IMR-90 (cell line): ENCODE results near the gene OAS3. TPM values are rescaled to one million over a fixed set of nuclear protein-coding genes. Genes with fewer than 3 reads are reported as not detected.

Experiments used
- ATAC-seq: fragments of 200-7000 bp; cut with Tn5 transposase; 2 replicates; pipeline ENCODE4 v1.9.1; 2020; ENCODE audit warnings: low read depth, mild to moderate bottlenecking, moderate library complexity
- BruUV-seq: library from RNA; stranded (reverse); fragments of 400-500 nt; replicated peaks from 2 replicates; lab custom pipeline; 2021; lab: Mats Ljungman, UMichigan
- CTCF ChIA-PET: fragments of 300-600 bp; formaldehyde crosslinking; extraction: SDS; loops from one replicate; lab custom pipeline; 2021; ENCODE audit warnings: antibody characterized with exemption; lab: Yijun Ruan, JAX
- POLR2A ChIA-PET: fragments of 300-600 bp; sonication (Branson Sonifier 250); formaldehyde crosslinking; loops from one replicate; lab custom pipeline; 2022; ENCODE audit warnings: antibody characterized with exemption; ENCODE audit not compliant: unreplicated experiment; lab: Charles Lee
- DNase-seq: peaks from one replicate; pipeline ENCODE4 v3.0.0; 2013
- H2AFZ ChIP-seq: replicated peaks from 2 replicates; pipeline ENCODE3; 2013; ENCODE audit warnings: low read length, mild to moderate bottlenecking; ENCODE audit not compliant: poor library complexity
- H2AK5ac ChIP-seq: 2 replicates; pipeline ENCODE4 v1.6.1; 2013; ENCODE audit warnings: low read depth, low read length, inconsistent platforms
- H2AK9ac ChIP-seq: replicated peaks from 2 replicates; pipeline ENCODE3; 2013; ENCODE audit warnings: mild to moderate bottlenecking, low read depth, low read length, moderate library complexity; ENCODE audit not compliant: poor library complexity
- H2BK120ac ChIP-seq: 2 replicates; pipeline ENCODE4 v1.6.1; 2013; ENCODE audit warnings: low read depth, low read length, inconsistent platforms
- H2BK15ac ChIP-seq: 3 replicates; pipeline ENCODE4 v1.6.1; 2013; ENCODE audit warnings: low read depth, low read length, inconsistent platforms
- H2BK20ac ChIP-seq: 2 replicates; pipeline ENCODE4 v1.6.1; 2013; ENCODE audit warnings: low read depth, mild to moderate bottlenecking, inconsistent platforms, low read length, moderate library complexity
- H2BK5ac ChIP-seq: 2 replicates; pipeline ENCODE4 v1.6.1; 2013; ENCODE audit warnings: mild to moderate bottlenecking, low read depth, low read length, inconsistent platforms; ENCODE audit not compliant: poor library complexity, severe bottlenecking
- H3K14ac ChIP-seq: replicated peaks from 2 replicates; pipeline ENCODE4 v1.6.1; 2013; ENCODE audit warnings: low read depth, low read length, inconsistent platforms
- H3K18ac ChIP-seq: 2 replicates; pipeline ENCODE4 v1.6.1; 2013; ENCODE audit warnings: low read depth, low read length, control low read depth
- H3K23ac ChIP-seq: 2 replicates; pipeline ENCODE4 v1.6.1; 2013; ENCODE audit warnings: low read depth, low read length, inconsistent platforms
- H3K27ac ChIP-seq: 2 replicates; pipeline ENCODE4 v1.5.1; 2013; ENCODE audit warnings: mild to moderate bottlenecking, control low read depth, low read length; ENCODE audit not compliant: insufficient read depth
- H3K27me3 ChIP-seq: 2 replicates; pipeline ENCODE4 v1.6.1; 2013; ENCODE audit warnings: low read length; ENCODE audit not compliant: control insufficient read depth, insufficient read depth
- H3K36me3 ChIP-seq: 2 replicates; pipeline ENCODE4 v1.6.1; 2013; ENCODE audit warnings: low read length, mixed read lengths; ENCODE audit not compliant: control insufficient read depth, insufficient read depth
- H3K4ac ChIP-seq: 2 replicates; pipeline ENCODE4 v1.6.1; 2013; ENCODE audit warnings: low read depth, low read length, inconsistent platforms
- H3K4me1 ChIP-seq: 2 replicates; pipeline ENCODE4 v1.6.1; 2013; ENCODE audit warnings: low read length, mixed read lengths; ENCODE audit not compliant: control insufficient read depth, insufficient read depth
- H3K4me2 ChIP-seq: 2 replicates; pipeline ENCODE4 v1.6.1; 2013; ENCODE audit warnings: low read depth, mild to moderate bottlenecking, control low read depth, low read length, moderate library complexity
- H3K4me3 ChIP-seq: 2 replicates; pipeline ENCODE4 v1.5.1; 2013; ENCODE audit warnings: low read depth, mild to moderate bottlenecking, control low read depth, low read length, moderate library complexity; ENCODE audit not compliant: insufficient read depth
- H3K56ac ChIP-seq: 2 replicates; pipeline ENCODE4 v1.6.1; 2013; ENCODE audit warnings: low read length, inconsistent platforms; ENCODE audit not compliant: insufficient read depth; ENCODE audit errors: extremely low read depth
- H3K79me1 ChIP-seq, 2 experiments: 2 replicates each; pipeline ENCODE4 v1.6.1; 2013; ENCODE audit warnings: low read length in 2 of 2, inconsistent platforms in 1 of 2, low read depth in 1 of 2
- H3K9ac ChIP-seq: 2 replicates; pipeline ENCODE4 v1.6.1; 2013; ENCODE audit warnings: low read depth, low read length, control low read depth
- H3K9me1 ChIP-seq: 2 replicates; pipeline ENCODE4 v1.6.1; 2013; ENCODE audit warnings: low read length, inconsistent platforms; ENCODE audit not compliant: insufficient read depth
- H3K9me3 ChIP-seq: 2 replicates; pipeline ENCODE4 v1.6.1; 2013; ENCODE audit warnings: low read length; ENCODE audit not compliant: control insufficient read depth, insufficient read depth
- H4K20me1 ChIP-seq: 2 replicates; pipeline ENCODE4 v1.6.1; 2013; ENCODE audit warnings: low read length, inconsistent platforms; ENCODE audit not compliant: insufficient read depth
- H4K5ac ChIP-seq: 2 replicates; pipeline ENCODE4 v1.6.1; 2013; ENCODE audit warnings: mild to moderate bottlenecking, low read depth, low read length, control low read depth
- H4K8ac ChIP-seq, 2 experiments: 2 replicates each; pipeline ENCODE4 v1.6.1; 2013; ENCODE audit warnings: low read depth in 2 of 2, low read length in 2 of 2, control low read depth in 1 of 2, inconsistent platforms in 1 of 2
- H4K91ac ChIP-seq: 2 replicates; pipeline ENCODE4 v1.6.1; 2013; ENCODE audit warnings: low read depth, low read length, inconsistent platforms; ENCODE audit not compliant: insufficient read depth
- CEBPB ChIP-seq: IDR thresholded peaks from 2 replicates; pipeline ENCODE4 v1.6.1; 2012; ENCODE audit warnings: low read depth, low read length, improper control_type of control experiment
- CHD1 ChIP-seq: IDR thresholded peaks from 2 replicates; pipeline ENCODE4 v1.6.1; 2012; ENCODE audit warnings: low read depth, low read length, improper control_type of control experiment
- FOS ChIP-seq: fragments of 150-350 bp; IDR thresholded peaks from 2 replicates; pipeline ENCODE4 v1.6.1; 2016; ENCODE audit warnings: low read depth, low read length
- MAFK ChIP-seq: IDR thresholded peaks from 2 replicates; pipeline ENCODE4 v1.6.1; 2012; ENCODE audit warnings: low read depth, low read length, improper control_type of control experiment
- NFE2L2 ChIP-seq: fragments of 150-350 bp; IDR thresholded peaks from 2 replicates; pipeline ENCODE4 v1.6.1; 2016; ENCODE audit warnings: low read depth, mild to moderate bottlenecking, low read length
- RAD21 ChIP-seq: IDR thresholded peaks from 2 replicates; pipeline ENCODE4 v1.6.1; 2012; ENCODE audit warnings: low read length, improper control_type of control experiment
- RCOR1 ChIP-seq: IDR thresholded peaks from 2 replicates; pipeline ENCODE4 v1.6.1; 2012; ENCODE audit warnings: mild to moderate bottlenecking, low read length, improper control_type of control experiment; ENCODE audit not compliant: insufficient replicate concordance
- WGBS, 2 experiments: methylation state at CpG; one replicate each; pipeline versions ENCODE4 v1.1.5 to v1.1.7; 2013; ENCODE audit warnings: missing lambda C conversion rate in 2 of 2; ENCODE audit not compliant: insufficient read length in 1 of 2; ENCODE audit errors: extremely low coverage in 2 of 2; 5-methylcytosine and 5-hydroxymethylcytosine counted together
- dilution Hi-C: fragments of 300-500 bp; cut with HindIII; formaldehyde crosslinking; loops from one replicate; pipeline ENCODE4 v1.14.3; 2018; ENCODE audit warnings: low sequenced_read_pairs; ENCODE audit not compliant: unreplicated experiment
- in situ Hi-C: fragments of 300-500 bp; cut with MboI; formaldehyde crosslinking; loops from 3 replicates; pipeline ENCODE4 v1.14.3; 2019; ENCODE audit warnings: low sequenced_read_pairs, inconsistent platforms, mixed read lengths
- intact Hi-C: fragments of 100-400 bp; cut with micrococcal nuclease; formaldehyde crosslinking; loops from 2 replicates; pipeline ENCODE4 v1.10.0; 2022
- polyA plus RNA-seq, 3 experiments: library from polyadenylated mRNA; depleted of rRNA; stranded (reverse); fragments of >200 nt; gene quantifications; 2 replicates each; pipeline ENCODE4 v1.2.3, GENCODE V29; 2012; ENCODE audit warnings: low replicate concordance in 1 of 3
- total RNA-seq: library from RNA; depleted of rRNA; stranded (reverse); fragments of >200 nt; gene quantifications from 2 replicates; pipeline ENCODE4 v1.2.3, GENCODE V29; 2012
- TF ChIP-seq, protein P1 (sequence below): fragments of 150-350 bp; IDR thresholded peaks from 2 replicates; pipeline ENCODE4 v1.6.1; 2016; ENCODE audit warnings: low read depth, mild to moderate bottlenecking, low read length, moderate library complexity, borderline replicate concordance

The OAS3 gene
- total and polyA plus RNA-seq, 2 of the 4 experiments (the other 2 are of a cell fraction) = 4.1 to 7.8 TPM

DNA sequence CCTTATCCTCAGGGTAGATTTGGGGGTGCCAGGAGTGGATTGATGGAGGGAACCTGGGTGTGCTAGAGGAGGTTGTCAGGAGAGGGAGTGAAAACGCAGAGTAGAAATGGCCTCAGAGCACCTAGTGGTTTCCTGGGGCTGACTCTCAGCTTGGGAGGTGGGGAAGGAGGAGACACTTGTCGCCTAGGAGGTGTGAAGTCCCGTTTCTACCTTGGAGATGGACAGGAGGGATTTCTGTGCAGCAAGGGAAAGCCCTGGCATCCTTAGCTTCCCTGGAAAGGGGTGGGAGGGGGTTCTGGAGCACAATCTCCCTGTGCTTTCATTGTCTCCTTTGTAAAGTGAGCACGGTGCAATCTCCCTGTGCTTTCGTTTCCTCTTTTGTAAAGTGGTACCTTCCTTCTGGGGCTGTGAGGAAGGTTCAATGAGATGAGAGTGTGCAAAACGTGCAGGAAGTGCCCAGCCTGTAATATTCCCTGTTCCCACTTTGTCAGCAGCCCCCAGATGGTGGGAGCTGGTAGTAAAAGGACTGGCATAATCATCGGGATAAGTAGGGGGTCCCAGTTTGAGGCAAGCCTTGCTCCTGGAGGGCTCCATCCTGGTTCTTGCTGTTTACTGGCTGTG lies 1.6 kb downstream of the OAS3 start:
- TF ChIP-seq CHD1 = no peak
- TF ChIP-seq, protein P1, sequence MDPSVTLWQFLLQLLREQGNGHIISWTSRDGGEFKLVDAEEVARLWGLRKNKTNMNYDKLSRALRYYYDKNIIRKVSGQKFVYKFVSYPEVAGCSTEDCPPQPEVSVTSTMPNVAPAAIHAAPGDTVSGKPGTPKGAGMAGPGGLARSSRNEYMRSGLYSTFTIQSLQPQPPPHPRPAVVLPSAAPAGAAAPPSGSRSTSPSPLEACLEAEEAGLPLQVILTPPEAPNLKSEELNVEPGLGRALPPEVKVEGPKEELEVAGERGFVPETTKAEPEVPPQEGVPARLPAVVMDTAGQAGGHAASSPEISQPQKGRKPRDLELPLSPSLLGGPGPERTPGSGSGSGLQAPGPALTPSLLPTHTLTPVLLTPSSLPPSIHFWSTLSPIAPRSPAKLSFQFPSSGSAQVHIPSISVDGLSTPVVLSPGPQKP = no peak
- no peak for TF ChIP-seq NFE2L2
- TF ChIP-seq RCOR1 = no peak
- no peak for TF ChIP-seq FOS
- TF ChIP-seq MAFK = no peak
- TF ChIP-seq CEBPB = no peak
- TF ChIP-seq RAD21 = no peak
- ATAC-seq (no peak), DNase-seq (no peak)
- no peak overlapping the region; the same call in 1 of the 2 replicates for H3K4me2 ChIP-seq
- H2AK5ac ChIP-seq = no peak overlapping the region
- no peaks in the 10 kb centered on the region for H3K27me3 ChIP-seq
- no peaks in the 10 kb centered on the region for H3K36me3 ChIP-seq
- peak overlapping the region; percentile 76 for H2AFZ ChIP-seq
- 0 out of 2 replicates have a peak, but pooled peaks cover 3% of the 10 kb centered on the region for H3K9me1 ChIP-seq
- intact Hi-C loops (no loop called here), dilution Hi-C loops (no loop called here), in situ Hi-C loops (no loop called here)
- peak overlapping the region; percentile 55 for H2AK9ac ChIP-seq
- H3K18ac ChIP-seq = no peak overlapping the region
- H2BK20ac ChIP-seq = no peak overlapping the region
- no peak overlapping the region for H4K91ac ChIP-seq
- H3K4me1 ChIP-seq = peaks cover 2% of the 10 kb centered on the region
- peak overlapping the region; percentile 38 for H3K23ac ChIP-seq
- H3K9ac ChIP-seq = no peak overlapping the region; the same call in 1 of the 2 replicates
- H2BK120ac ChIP-seq = no peak overlapping the region
- H4K5ac ChIP-seq = no peak overlapping the region
- H4K20me1 ChIP-seq = no peaks in the 10 kb centered on the region
- no peaks in the 10 kb centered on the region for H3K9me3 ChIP-seq
- H2BK5ac ChIP-seq = no peak overlapping the region
- H3K14ac ChIP-seq = no peak overlapping the region
- no peak overlapping the region for H3K27ac ChIP-seq
- H4K8ac ChIP-seq = no peak overlapping the region
- no peak overlapping the region for H3K4me3 ChIP-seq
- peaks cover 0 to 7% of the 10 kb centered on the region in 2 experiments; a peak in 1 of 4 replicates for H3K79me1 ChIP-seq
- CTCF ChIA-PET = interaction anchor here (1.2 kb wide), 1 partner anchor 9 kb away, joined by 3 read pairs; no protein-coding TSS in a partner anchor
- H3K56ac ChIP-seq = peak overlapping the region; percentile 32; the same call in 1 of the 2 replicates
- WGBS, 2 experiments = 43% methylated on average over 1 of the region's 7 CpGs; no CpG with 5 or more reads in 1 of the 2 experiments
- BruUV-seq = no TSS peak
- H3K4ac ChIP-seq = no peak overlapping the region
- no peak overlapping the region for H2BK15ac ChIP-seq
- POLR2A ChIA-PET = no interaction called here
